AG04449 (cell line): ENCODE data around the gene MAP3K14.
"Not testable (repeated sequence)": the region's sequence is repeated elsewhere in the genome, so short reads cannot be mapped to it uniquely, and the experiment has no call there.

Experiments used
- CTCF ChIA-PET: fragments of 350-600 bp; formaldehyde crosslinking; extraction: SDS; loops from one replicate; lab custom pipeline; 2021; ENCODE audit warnings: antibody characterized with exemption; lab: Yijun Ruan, JAX
- POLR2A ChIA-PET: fragments of 400-600, 350-600 bp; formaldehyde crosslinking; extraction: SDS; loops from one replicate; lab custom pipeline; 2020; ENCODE audit warnings: antibody characterized with exemption, inconsistent platforms; lab: Yijun Ruan, JAX
- DNase-seq: peaks from one replicate; pipeline ENCODE4 v3.0.0-alpha.2; 2010; ENCODE audit warnings: low read depth, low spot score
- H3K4me3 ChIP-seq: 2 replicates; pipeline ENCODE4 v1.5.1; 2011; ENCODE audit warnings: low read depth, mild to moderate bottlenecking, control low read depth, low read length
- TF ChIP-seq, protein P1 (sequence below): IDR thresholded peaks from one replicate; pipeline ENCODE4 v1.5.1; 2011; ENCODE audit warnings: mild to moderate bottlenecking, moderate library complexity, low read length, control low read depth, inconsistent platforms; ENCODE audit not compliant: insufficient read depth; ENCODE audit errors: missing control alignments

The MAP3K14 gene

DNA sequence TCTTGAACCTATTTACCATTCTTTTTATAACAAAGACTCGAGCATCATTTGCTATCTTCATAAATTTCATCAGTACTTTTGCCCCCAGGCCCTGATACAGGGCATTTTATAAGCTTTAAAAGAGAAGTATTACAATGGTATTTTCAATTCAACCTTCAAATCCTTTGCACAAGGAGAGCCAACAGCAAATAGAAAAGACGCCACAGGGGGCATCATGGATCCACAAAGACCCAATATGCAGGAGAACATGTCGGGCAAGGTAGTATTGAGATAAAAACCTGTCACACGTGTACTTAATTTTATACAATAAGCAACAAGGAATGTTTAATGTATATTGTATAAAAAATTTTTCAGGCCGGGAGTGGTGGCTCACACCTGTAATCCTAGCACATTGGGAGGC lies 10.2 kb downstream of the MAP3K14 start:
- TF ChIP-seq, protein P1, sequence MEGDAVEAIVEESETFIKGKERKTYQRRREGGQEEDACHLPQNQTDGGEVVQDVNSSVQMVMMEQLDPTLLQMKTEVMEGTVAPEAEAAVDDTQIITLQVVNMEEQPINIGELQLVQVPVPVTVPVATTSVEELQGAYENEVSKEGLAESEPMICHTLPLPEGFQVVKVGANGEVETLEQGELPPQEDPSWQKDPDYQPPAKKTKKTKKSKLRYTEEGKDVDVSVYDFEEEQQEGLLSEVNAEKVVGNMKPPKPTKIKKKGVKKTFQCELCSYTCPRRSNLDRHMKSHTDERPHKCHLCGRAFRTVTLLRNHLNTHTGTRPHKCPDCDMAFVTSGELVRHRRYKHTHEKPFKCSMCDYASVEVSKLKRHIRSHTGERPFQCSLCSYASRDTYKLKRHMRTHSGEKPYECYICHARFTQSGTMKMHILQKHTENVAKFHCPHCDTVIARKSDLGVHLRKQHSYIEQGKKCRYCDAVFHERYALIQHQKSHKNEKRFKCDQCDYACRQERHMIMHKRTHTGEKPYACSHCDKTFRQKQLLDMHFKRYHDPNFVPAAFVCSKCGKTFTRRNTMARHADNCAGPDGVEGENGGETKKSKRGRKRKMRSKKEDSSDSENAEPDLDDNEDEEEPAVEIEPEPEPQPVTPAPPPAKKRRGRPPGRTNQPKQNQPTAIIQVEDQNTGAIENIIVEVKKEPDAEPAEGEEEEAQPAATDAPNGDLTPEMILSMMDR, result no peak
- CTCF ChIA-PET, result interaction anchor here (0.6 to 2.0 kb wide), 7 partner anchors 9 to 171 kb away, joined by 3 to 11 read pairs (median 4); partner anchors contain the start of gene ACBD4
- POLR2A ChIA-PET, result interaction anchor here (2.6 kb wide), 1 partner anchor 10 kb away, joined by 7 read pairs; the partner anchor contains the start of gene MAP3K14
- no peak overlapping the region for H3K4me3 ChIP-seq
- DNase-seq, result no peak

DNA sequence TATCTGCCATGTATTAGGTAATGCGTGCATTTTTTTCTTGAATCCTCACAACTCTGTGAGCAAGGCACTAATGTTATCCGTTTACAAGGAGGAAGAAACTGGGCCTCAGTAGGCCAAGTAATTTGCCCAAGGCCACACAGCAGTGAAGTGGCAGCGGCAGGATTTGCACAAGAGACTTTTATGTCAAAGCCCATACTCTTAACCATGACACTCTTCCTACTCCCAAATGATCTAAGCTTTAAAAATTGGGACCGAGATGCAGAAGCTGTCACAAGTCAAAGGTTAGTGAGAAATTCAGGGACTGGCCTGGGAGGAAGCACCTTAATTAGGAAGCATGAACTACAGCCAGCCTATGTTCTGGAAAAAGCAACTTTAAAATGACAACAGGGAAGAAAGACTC lies 10.7 kb downstream of the MAP3K14 start:
- ChIA-PET CTCF (interaction anchor here (1.0 to 2.3 kb wide), 7 partner anchors 9 to 171 kb away, joined by 3 to 11 read pairs (median 4); partner anchors contain the start of gene ACBD4), POLR2A (interaction anchor here (2.6 kb wide), 1 partner anchor 10 kb away, joined by 7 read pairs; the partner anchor contains the start of gene MAP3K14)
- TF ChIP-seq, protein P1, result no peak
- no peak overlapping the region for H3K4me3 ChIP-seq
- no peak for DNase-seq

DNA sequence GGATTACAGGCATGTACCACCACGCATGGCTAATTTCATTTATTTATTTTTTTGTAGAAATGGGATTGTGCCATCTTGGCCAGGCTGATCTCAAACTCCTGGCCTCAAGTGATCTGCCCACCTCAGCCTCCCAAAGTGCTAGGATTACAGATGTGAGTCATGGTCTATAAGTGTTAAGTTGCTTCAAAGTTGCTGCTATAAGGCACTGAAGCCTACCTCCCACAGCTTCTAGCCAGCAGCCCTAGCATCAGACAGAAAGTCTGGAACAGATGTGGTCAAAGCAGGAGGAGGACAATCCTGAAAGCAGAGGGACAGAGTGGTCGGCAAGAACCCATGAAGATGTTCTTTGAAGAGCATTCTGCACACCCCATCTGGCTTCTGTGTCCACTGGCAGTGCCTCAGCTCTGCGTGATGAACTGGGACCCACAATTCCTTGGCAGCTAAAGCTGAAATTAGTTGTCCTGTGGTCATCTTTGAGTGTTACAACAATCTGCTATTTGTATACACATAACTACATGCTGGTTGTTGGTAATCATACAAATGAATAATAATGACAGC lies 11.2 kb downstream of the MAP3K14 start:
- ChIA-PET POLR2A (no interaction called here), CTCF (interaction anchor here (1.0 to 2.3 kb wide), 7 partner anchors 10 to 170 kb away, joined by 3 to 11 read pairs (median 4); partner anchors contain the start of gene ACBD4)
- H3K4me3 ChIP-seq, result no peak overlapping the region
- TF ChIP-seq, protein P1, result no peak
- DNase-seq, result no peak

DNA sequence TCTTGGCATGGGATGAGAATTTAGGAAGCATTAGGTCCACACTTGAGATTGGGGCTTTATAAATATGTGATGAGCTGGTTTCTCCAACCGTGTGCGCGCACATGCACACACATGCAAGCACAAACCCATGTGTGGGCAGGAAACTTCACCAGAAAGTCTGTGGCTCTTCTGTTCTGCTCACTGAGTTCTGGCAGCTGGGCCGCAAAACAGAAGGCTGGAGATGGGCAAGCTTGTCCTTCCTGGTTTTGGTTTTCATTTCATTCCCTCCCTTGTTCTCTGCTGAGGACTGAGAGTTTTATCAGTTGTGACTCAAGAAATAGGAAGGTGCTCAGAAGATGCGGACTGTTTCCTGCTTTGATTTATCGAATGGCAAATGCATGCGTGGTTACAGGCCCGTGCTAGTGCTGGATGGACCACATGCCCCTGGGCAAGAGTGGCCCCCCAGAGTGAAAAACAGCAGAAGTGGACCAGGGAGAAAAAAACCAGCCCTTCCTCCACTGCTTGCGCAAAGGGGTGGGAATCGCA lies 14.1 kb downstream of the MAP3K14 start:
- no peak for DNase-seq
- ChIA-PET POLR2A (interaction anchor here (1.0 kb wide), 1 partner anchor 14 kb away, joined by 6 read pairs; the partner anchor contains the start of gene MAP3K14), CTCF (interaction anchor here (0.9 to 2.4 kb wide), 6 partner anchors 9 to 93 kb away, joined by 3 to 7 read pairs (median 4); partner anchors contain the start of gene MAP3K14)
- no peak overlapping the region for H3K4me3 ChIP-seq
- TF ChIP-seq, protein P1, result no peak

DNA sequence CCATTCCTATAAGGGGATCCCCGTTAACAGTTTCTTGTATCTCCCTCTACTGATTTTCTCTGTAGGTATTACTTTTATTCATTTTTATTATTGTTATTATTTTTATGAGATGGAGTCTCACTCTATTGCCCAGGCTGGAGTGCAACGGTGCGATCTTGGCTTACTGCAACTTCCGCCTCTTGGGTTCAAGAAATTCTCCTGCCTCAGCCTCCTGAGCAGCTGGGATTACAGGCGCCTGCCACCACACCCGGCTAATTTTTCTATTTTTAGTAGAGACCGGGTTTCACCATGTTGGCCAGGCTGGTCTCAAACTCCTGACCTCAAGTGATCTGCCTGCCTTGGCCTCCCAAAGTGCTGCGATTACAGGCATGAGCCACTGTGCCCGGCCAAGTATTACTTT lies 14.6 kb downstream of the MAP3K14 start:
- DNase-seq, H3K4me3 ChIP-seq: not testable (repeated sequence)
- POLR2A ChIA-PET, result interaction anchor here (1.0 kb wide), 1 partner anchor 14 kb away, joined by 6 read pairs; the partner anchor contains the start of gene MAP3K14
- CTCF ChIA-PET, result interaction anchor here (1.1 to 2.4 kb wide), 5 partner anchors 9 to 93 kb away, joined by 3 to 7 read pairs (median 4); partner anchors contain the start of gene MAP3K14

DNA sequence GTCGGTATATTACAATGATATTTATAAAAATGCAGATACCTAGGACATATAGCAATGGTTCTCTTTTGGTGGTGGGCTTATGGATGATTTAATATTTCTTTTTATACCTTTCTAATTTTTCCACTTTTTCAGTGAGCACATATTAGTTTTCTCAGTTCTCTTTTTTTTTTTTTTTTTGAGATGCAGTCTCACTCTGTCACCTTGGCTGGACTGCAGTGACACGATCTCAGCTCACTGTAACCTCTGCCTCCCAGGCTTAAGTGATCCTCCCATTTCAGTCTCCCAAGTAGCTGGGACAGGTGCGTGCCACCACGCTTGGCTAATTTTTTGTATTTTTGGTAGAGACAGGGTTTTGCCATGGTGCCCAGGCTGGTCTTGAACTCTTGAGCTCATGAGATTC lies 15.1 kb downstream of the MAP3K14 start:
- H3K4me3 ChIP-seq, result no peak overlapping the region
- no peak for DNase-seq
- ChIA-PET POLR2A (interaction anchor here (1.0 kb wide), 1 partner anchor 15 kb away, joined by 6 read pairs; the partner anchor contains the start of gene MAP3K14), CTCF (interaction anchor here (1.1 to 2.4 kb wide), 4 partner anchors 8 to 94 kb away, joined by 3 to 7 read pairs (median 4); partner anchors contain the start of gene MAP3K14)
- TF ChIP-seq, protein P1, result no peak
